Activated T-helper 9 cell treated with anti-CD3 and anti-CD28 coated beads, Interleukin-2, amount 50 U/mL, for 16 hours (primary cell): ENCODE results near the gene ADRA1B.
"Not testable (repeated sequence)": the region's sequence is repeated elsewhere in the genome, so short reads cannot be mapped to it uniquely, and the experiment has no call there.

ENCODE experiments used
- DNase-seq: peaks from one replicate; pipeline ENCODE4 v3.0.0-alpha.2; 2020; ENCODE audit warnings: low read depth

Gene ADRA1B

DNA sequence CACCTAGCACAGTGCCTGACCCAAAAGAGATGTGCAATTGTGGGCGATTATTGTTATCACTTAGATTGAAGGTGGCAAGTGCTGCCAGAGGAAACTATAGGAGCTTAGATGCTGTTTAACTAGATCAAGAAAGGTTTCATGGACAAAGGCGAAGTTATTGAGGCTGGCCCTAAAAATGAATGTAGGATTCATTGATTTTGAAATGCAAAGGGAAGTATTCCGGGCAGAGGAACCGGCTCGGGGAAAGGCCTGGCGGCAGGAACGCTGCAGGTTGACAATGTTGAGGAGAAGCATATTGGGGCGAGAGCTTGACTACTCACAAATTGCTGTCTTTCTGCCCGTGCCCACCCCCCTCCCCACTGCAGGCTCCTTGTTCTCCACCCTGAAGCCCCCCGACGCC, 55.2 kb downstream of the ADRA1B start:
- no peak for DNase-seq

DNA sequence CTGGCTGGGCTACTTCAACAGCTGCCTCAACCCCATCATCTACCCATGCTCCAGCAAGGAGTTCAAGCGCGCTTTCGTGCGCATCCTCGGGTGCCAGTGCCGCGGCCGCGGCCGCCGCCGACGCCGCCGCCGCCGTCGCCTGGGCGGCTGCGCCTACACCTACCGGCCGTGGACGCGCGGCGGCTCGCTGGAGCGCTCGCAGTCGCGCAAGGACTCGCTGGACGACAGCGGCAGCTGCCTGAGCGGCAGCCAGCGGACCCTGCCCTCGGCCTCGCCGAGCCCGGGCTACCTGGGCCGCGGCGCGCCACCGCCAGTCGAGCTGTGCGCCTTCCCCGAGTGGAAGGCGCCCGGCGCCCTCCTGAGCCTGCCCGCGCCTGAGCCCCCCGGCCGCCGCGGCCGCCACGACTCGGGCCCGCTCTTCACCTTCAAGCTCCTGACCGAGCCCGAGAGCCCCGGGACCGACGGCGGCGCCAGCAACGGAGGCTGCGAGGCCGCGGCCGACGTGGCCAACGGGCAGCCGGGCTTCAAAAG, 55.7 kb downstream of the ADRA1B start:
- DNase-seq = no peak

- DNase-seq = no peak
Observed at GRCh38 chr5:159972538-159973362, 56.5 kb downstream of the ADRA1B start.

- no peak for DNase-seq
Observed at GRCh38 chr5:159975462-159976019, 59.3 kb downstream of the ADRA1B start.

GRCh38 chr5:159976921-159977320, 60.6 kb downstream of the ADRA1B start:
- no peak for DNase-seq

GRCh38 chr5:159978358-159978757, 62.1 kb downstream of the ADRA1B start:
- DNase-seq = no peak

DNA sequence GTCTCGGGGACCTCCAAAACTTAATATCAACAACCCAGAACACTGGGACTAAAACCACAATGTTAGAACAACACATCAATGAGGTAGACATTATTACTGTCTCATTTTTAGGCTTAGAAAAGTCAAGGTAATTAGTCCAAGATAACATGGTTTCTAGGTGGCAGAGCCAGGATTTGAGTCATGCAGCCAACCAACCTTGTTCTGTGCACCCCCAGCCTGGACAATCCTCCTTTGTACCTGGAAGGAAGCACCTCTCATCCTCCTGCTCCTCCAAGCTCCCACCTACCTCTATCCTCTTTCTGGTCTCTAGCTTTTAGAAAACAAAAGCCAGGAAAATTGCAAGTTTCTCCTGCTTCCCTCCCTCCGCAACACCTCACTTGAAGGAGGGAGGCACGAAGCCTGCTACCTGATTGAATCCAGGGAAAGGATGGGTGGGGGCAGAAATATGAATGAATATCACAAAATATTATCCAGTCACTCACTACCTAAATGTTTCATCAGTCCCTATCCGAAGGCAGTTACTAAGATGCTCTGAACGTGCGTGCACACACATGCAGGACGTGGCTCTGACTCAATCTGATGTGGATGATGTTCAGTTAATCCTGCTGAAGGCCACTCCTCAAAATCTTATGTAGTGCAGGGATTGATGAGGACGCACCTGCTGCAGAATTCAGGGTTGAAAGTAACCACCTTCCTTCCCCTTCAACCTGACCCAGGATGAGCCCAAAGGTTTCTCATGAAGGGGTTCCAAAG, 66.3 kb downstream of the ADRA1B start:
- no peak for DNase-seq

- peak; percentile 64 for DNase-seq
Observed at GRCh38 chr5:159987031-159987674, 70.9 kb downstream of the ADRA1B start.

DNA sequence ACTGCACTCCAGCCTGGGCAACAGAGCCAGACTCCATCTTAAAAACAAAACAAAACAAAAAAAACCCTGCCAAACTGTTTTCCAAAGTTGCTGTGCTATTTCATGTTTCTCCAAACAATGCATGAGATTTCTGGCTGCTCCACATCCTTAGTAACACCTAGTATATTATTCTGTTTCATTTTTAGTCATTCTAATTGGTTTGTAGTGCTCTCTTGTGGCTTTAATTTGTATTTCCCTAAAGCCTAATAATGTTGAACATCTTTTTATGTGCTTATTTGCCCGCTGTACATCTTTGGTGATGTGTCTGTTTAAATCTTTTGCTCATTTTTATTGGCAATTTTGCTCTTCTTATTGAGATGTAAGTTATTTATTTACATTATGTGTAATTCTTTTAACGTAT, 74.2 kb downstream of the ADRA1B start:
- no peak for DNase-seq

- DNase-seq = no peak
Observed at GRCh38 chr5:159992566-159992965, 76.3 kb downstream of the ADRA1B start.

GRCh38 chr5:159993194-159993593, 76.9 kb downstream of the ADRA1B start:
- no peak for DNase-seq

- DNase-seq = no peak
Observed at GRCh38 chr5:159995907-159996306, 79.6 kb downstream of the ADRA1B start.

DNA sequence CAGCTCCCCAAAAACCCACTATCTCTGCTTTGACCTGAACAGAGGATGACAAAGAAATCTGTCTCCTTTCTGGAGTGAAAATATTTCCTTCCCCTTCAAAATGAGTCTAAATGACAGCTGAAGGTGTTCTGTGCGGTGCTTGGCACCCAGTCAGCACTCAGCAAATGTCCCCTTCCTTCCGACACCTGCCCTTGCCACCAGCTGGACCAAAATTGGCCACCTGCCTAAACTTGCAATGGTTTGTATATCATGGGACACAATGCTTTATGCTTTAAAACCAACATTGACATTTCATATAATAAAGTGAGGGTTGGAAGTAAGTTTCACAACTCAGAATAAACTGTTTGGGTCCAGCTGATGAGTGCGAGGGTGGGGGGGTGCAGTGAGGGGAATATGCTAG, 85.2 kb downstream of the ADRA1B start:
- DNase-seq = no peak

DNA sequence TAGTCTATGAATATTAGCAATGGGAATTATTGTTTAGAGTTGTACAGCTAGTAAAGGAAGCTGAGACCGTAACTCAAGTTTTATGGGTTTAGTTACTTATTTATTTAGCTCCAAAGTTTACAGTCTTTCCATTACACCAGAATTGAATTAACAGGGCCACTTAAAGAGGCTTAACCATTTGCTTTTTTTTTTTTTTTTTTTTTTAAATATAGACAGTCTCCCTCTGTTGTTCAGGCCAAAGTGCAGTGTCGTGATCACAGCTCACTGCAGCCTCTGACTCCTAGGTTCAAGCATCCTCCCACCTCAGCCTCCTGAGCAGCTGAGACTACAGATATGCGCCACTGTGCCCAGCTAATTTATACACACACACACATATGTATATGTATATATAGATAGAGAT, 91.2 kb downstream of the ADRA1B start:
- no peak for DNase-seq

DNA sequence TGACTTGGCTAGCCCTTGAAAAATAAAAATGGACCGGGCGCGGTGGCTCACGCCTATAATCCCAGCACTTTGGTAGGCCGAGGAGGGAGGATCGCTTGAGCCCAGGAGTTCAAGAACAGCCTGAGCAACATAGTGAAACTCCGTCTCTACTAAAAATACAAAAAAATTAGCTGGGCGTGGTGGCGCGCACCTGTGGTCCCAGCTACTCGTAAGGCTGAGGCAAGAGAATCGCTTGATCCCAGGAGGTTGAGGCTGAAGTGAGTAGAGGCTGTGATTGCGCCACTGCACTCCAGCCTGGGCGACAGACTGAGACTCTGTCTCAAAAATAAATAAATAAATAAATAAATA, 92.2 kb downstream of the ADRA1B start:
- DNase-seq = not testable (repeated sequence)

DNA sequence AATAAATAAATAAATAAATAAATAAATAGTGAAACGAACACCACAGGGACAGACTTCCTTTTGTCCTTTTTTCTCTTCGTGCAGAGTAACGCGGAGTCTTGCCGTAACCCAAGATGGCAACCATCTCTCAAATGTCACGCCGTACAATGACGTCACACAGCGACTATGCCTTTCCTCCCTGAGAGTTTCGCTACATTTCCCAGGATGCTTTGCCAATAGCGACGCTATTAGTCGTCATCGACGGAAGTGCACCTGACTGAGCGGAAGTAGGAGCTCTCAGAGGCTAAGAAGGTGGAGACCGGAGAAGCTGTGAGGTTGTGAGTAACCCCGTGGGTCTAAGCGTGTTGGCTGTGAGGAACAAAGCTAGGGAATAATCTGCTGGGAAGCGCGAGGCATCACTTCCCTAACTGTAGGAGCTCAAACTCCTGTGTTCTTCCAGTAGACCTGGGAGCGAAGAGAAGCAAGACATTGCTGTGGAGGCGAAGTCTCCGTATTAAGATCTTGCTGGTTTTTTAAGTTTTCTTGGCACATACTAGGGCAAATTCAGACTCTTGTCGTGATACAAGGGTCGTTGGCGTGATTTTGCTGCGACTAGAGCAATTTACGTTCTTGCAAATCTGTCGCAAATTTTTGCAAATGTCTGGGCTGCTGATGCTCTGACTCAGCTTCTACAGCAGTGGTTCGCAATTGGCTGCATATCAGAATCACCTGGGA, 92.8 kb downstream of the ADRA1B start, which contains the start of gene TTC1:
Gene TTC1 (plus strand): TSS at position 263 of the 714 bp plus-strand sequence. CDS start 1,390 bp downstream, outside the sequence.
- peak; percentile 83 for DNase-seq

- DNase-seq = no peak
Observed at GRCh38 chr5:160009591-160009989, 93.3 kb downstream of the ADRA1B start.

DNA sequence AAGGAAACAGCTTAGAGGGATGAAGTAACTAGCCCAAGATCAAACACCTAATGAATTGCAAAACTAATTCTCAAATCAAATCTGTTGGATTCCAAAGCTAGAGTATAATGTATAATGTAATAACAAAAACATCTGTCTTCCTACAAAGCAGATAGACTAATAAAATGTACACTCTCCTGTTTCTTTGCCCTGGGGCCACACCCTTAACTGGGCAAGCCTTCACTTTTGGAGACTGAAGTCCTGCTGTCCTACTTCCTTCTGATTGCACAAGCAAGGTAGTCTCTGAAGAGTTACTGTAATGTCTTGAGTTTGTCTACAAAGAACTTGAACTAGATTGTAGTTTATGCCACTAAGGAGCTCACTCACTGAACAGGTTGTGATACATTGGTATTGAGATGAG, 95.2 kb downstream of the ADRA1B start:
- DNase-seq = no peak

GRCh38 chr5:160014197-160014596, 97.9 kb downstream of the ADRA1B start:
- DNase-seq = not testable (repeated sequence)

DNA sequence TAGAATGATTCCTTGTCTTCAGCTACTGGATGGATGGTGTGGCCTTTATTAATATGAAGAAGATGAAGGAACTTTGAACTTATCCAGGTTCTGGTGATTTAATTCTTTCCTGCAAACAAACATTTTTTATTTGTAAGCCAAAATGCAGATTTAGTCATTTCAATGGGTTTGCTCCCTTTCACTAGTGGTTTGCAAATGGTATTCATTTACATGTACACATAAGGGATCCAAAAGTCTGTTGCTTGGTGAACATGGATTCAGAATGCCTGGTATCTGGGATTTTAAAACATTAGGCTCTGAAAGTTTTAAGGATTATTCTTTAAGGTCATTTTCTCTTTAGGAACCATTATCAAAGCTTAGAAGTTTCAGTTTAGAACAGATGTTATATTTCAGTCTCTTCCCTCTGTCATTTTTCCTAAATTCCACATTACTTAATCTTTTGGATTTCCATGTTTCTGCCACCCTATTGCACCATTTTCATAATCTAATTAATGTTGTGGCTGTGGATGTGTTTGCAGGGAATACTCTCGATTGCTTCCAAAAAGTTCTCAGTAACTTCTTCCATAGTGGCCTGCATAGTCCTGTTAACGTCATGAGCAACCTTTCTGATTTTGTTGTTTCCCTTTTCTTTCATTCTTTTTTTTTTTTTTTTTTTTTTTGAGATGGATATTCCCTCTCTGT, 102.8 kb downstream of the ADRA1B start:
- no peak for DNase-seq

- DNase-seq = no peak
Observed at GRCh38 chr5:160020266-160020770, 104.0 kb downstream of the ADRA1B start.
